DND-41 (cell line): Measurements from ENCODE around the gene AMACR.

Experiments
- CTCF ChIP-seq: IDR thresholded peaks from 2 replicates; pipeline ENCODE4 v1.5.1; 2012; ENCODE audit warnings: borderline replicate concordance, low read length, moderate library complexity, mild to moderate bottlenecking; ENCODE audit not compliant: poor library complexity, severe bottlenecking; ENCODE audit errors: extremely low read depth
- EZH2 ChIP-seq: IDR thresholded peaks from 3 replicates; pipeline ENCODE4 v1.6.1; 2012; ENCODE audit warnings: borderline replicate concordance, low read depth, mild to moderate bottlenecking, moderate library complexity, low read length, inconsistent platforms; ENCODE audit not compliant: severe bottlenecking

- TF ChIP-seq CTCF: no peak
- TF ChIP-seq EZH2: no peak
Observed at GRCh38 chr5:34002629-34003328, 5.1 kb downstream of the AMACR start.
